T follicular helper cell (primary cell): Measurements from ENCODE around the gene LIN28B.
"Not testable (repeated sequence)": the region's sequence is repeated elsewhere in the genome, so short reads cannot be mapped to it uniquely, and the experiment has no call there.

Experiments
- DNase-seq: peaks from one replicate; pipeline ENCODE4 v3.0.0-alpha.2; 2020; ENCODE audit warnings: low read depth
- total RNA-seq, 2 experiments: gene quantifications; one replicate each; lab custom pipeline; 2026; lab: John Stamatoyannopoulos, UW

Gene LIN28B
- 0.09 to 0.24 reads per million in 2 experiments for total RNA-seq

GRCh38 chr6:104956731-104957294, at the start of gene LIN28B:
LIN28B (plus strand) TSS chr6:104957107; CDS start chr6:104957251, 144 bp downstream.
- no peak for DNase-seq

- no peak for DNase-seq
Observed at GRCh38 chr6:104908031-104908887, 48.6 kb upstream of the LIN28B start.

GRCh38 chr6:104908888-104909525, 47.9 kb upstream of the LIN28B start:
- DNase-seq = no peak

- DNase-seq = no peak
Observed at GRCh38 chr6:104921896-104922295, 35.0 kb upstream of the LIN28B start.

GRCh38 chr6:104928141-104928540, 28.8 kb upstream of the LIN28B start:
- DNase-seq = no peak

GRCh38 chr6:104929353-104929752, 27.6 kb upstream of the LIN28B start:
- no peak for DNase-seq

GRCh38 chr6:104930939-104931338, 26.0 kb upstream of the LIN28B start:
- DNase-seq = no peak

- no peak for DNase-seq
Observed at GRCh38 chr6:104936766-104937535, 20.0 kb upstream of the LIN28B start.

- no peak for DNase-seq
Observed at GRCh38 chr6:104940238-104940892, 16.5 kb upstream of the LIN28B start.

- no peak for DNase-seq
Observed at GRCh38 chr6:104940893-104941728, 15.8 kb upstream of the LIN28B start.

GRCh38 chr6:104941729-104942091, 15.2 kb upstream of the LIN28B start:
- no peak for DNase-seq

GRCh38 chr6:104943781-104944180, 13.1 kb upstream of the LIN28B start:
- no peak for DNase-seq

- DNase-seq = no peak
Observed at GRCh38 chr6:104949206-104949605, 7.7 kb upstream of the LIN28B start.

GRCh38 chr6:104951677-104952076, 5.2 kb upstream of the LIN28B start:
- no peak for DNase-seq

- DNase-seq = no peak
Observed at GRCh38 chr6:104952911-104953399, 4.0 kb upstream of the LIN28B start.

GRCh38 chr6:104953400-104954189, 3.3 kb upstream of the LIN28B start:
- DNase-seq = not testable (repeated sequence)

GRCh38 chr6:104954190-104954797, 2.6 kb upstream of the LIN28B start:
- DNase-seq = no peak

GRCh38 chr6:104955491-104955890, 1.4 kb upstream of the LIN28B start:
- no peak for DNase-seq
